Measurements from ENCODE around the gene GOLGB1. TPM values are rescaled to one million over a fixed set of nuclear protein-coding genes. Genes with fewer than 3 reads are reported as not detected.

Gene GOLGB1, protein sequence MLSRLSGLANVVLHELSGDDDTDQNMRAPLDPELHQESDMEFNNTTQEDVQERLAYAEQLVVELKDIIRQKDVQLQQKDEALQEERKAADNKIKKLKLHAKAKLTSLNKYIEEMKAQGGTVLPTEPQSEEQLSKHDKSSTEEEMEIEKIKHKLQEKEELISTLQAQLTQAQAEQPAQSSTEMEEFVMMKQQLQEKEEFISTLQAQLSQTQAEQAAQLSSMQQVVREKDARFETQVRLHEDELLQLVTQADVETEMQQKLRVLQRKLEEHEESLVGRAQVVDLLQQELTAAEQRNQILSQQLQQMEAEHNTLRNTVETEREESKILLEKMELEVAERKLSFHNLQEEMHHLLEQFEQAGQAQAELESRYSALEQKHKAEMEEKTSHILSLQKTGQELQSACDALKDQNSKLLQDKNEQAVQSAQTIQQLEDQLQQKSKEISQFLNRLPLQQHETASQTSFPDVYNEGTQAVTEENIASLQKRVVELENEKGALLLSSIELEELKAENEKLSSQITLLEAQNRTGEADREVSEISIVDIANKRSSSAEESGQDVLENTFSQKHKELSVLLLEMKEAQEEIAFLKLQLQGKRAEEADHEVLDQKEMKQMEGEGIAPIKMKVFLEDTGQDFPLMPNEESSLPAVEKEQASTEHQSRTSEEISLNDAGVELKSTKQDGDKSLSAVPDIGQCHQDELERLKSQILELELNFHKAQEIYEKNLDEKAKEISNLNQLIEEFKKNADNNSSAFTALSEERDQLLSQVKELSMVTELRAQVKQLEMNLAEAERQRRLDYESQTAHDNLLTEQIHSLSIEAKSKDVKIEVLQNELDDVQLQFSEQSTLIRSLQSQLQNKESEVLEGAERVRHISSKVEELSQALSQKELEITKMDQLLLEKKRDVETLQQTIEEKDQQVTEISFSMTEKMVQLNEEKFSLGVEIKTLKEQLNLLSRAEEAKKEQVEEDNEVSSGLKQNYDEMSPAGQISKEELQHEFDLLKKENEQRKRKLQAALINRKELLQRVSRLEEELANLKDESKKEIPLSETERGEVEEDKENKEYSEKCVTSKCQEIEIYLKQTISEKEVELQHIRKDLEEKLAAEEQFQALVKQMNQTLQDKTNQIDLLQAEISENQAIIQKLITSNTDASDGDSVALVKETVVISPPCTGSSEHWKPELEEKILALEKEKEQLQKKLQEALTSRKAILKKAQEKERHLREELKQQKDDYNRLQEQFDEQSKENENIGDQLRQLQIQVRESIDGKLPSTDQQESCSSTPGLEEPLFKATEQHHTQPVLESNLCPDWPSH (N-terminal part only)
- 24.9 TPM for polyA plus RNA-seq (2013, experiment 1 of 2)
- polyA plus RNA-seq (2013, experiment 2 of 2) = 23.5 TPM

GRCh38 chr3:121749276-121750086 is at the start of gene GOLGB1:
GOLGB1 (minus strand) TSS chr3:121749741; CDS start chr3:121730971, 18,770 bp downstream.
- Histone ChIP-seq H3K27ac (ENCODE audit: low read length, poor library complexity, severe bottlenecking) (peak within 1 kb of the TSS; percentile 93), H4K91ac (ENCODE audit: low read length) (peak within 1 kb of the TSS; percentile 12), H3K4me1 (ENCODE audit: control insufficient read depth, insufficient read depth, low read depth, low read length) (no peaks in the 10 kb centered on the region), H4K8ac (ENCODE audit: low read length) (peak within 1 kb of the TSS; percentile 90), H2BK15ac (ENCODE audit: low read depth, poor library complexity, severe bottlenecking) (no peak within 1 kb of the TSS), H3K9ac (ENCODE audit: low read length) (peak within 1 kb of the TSS; percentile 99), H3K79me1 (replicated peaks; ENCODE audit: low read length, poor library complexity, severe bottlenecking) (peaks cover 6% of the 10 kb centered on the region), H2AK5ac (ENCODE audit: low read length, severe bottlenecking) (no peak within 1 kb of the TSS), H3K4me2 (ENCODE audit: low read length, poor library complexity, severe bottlenecking) (peak within 1 kb of the TSS; percentile 93), H3K27me3 (ENCODE audit: control insufficient read depth in 1 of 2, insufficient read depth in 1 of 2, low read length in 2 of 2) (peaks cover 0 to 3% of the 10 kb centered on the region in 2 experiments), H3K9me3 (ENCODE audit: control insufficient read depth, low read length) (no peaks in the 10 kb centered on the region), H2AFZ (ENCODE audit: low read depth, low read length) (peak within 1 kb of the TSS; percentile 77), H3K36me3 (ENCODE audit: control insufficient read depth in 1 of 2, insufficient read depth in 2 of 2, low read depth in 1 of 2, low read length in 2 of 2) (peaks cover 0 to 10% of the 10 kb centered on the region in 2 experiments), H2BK120ac (ENCODE audit: low read depth, low read length) (no peak within 1 kb of the TSS), H3K4me3 (ENCODE audit: insufficient read depth in 1 of 2, low read depth in 1 of 2, low read length in 2 of 2) (peak within 1 kb of the TSS; percentile 85 to 88), H3K4ac (ENCODE audit: low read depth in 1 of 2, low read length in 2 of 2) (peak within 1 kb of the TSS; percentile 89 to 91), H3K14ac (ENCODE audit: low read length in 2 of 2) (peak within 1 kb of the TSS in 1 of 2 experiments; percentile 89), H2BK5ac (ENCODE audit: low read depth, low read length, poor library complexity, severe bottlenecking) (peak within 1 kb of the TSS; percentile 48), H3K18ac (ENCODE audit: low read depth in 1 of 2, low read length in 2 of 2) (peak within 1 kb of the TSS; percentile 17 to 95), H2BK12ac (ENCODE audit: low read length in 2 of 2) (no peak within 1 kb of the TSS), H3K23ac (ENCODE audit: low read length in 2 of 2) (peak within 1 kb of the TSS in 1 of 2 experiments; percentile 83)
- WGBS = under 1% methylated on average over 45 of the region's 51 CpGs
- DNase-seq = peak; percentile 100

DNA sequence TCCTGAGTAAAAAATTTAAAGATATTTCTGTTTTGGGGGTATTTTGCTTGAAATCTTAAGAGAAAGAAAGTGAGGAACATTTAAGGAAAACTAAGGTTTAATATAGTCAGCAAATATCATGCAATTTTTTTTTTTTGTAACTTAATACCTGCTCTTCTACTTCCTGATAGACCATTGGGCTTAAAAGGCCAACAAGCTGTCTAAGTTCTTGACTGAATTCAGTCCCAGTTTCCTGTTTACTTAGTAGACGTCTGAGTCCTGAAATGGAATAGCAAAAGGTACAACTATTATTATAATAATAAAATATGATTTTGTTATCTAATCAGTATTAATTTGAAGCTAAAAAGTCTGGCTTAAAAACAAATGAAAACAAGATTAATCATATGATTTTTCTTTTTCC is 47.4 kb upstream of the GOLGB1 start:
- H2AFZ ChIP-seq (ENCODE audit: low read depth, low read length) = no peak overlapping the region
- H3K36me3 ChIP-seq (ENCODE audit: control insufficient read depth in 1 of 2, insufficient read depth in 2 of 2, low read depth in 1 of 2, low read length in 2 of 2) = peaks cover 0 to 37% of the 10 kb centered on the region in 2 experiments
- no peak overlapping the region for H3K27ac ChIP-seq (ENCODE audit: low read length, poor library complexity, severe bottlenecking)
- H3K4me1 ChIP-seq (ENCODE audit: control insufficient read depth, insufficient read depth, low read depth, low read length) = no peaks in the 10 kb centered on the region
- H3K4ac ChIP-seq (ENCODE audit: low read depth in 1 of 2, low read length in 2 of 2) = no peak overlapping the region
- no peaks in the 10 kb centered on the region for H3K9me3 ChIP-seq (ENCODE audit: control insufficient read depth, low read length)
- no peaks in the 10 kb centered on the region for H3K27me3 ChIP-seq (ENCODE audit: control insufficient read depth in 1 of 2, insufficient read depth in 1 of 2, low read length in 2 of 2)
- H4K91ac ChIP-seq (ENCODE audit: low read length) = no peak overlapping the region
- no CpG with 5 or more reads among the region's 1 CpG for WGBS
- no peak overlapping the region for H2BK12ac ChIP-seq (ENCODE audit: low read length in 2 of 2)
- no peak overlapping the region for H3K14ac ChIP-seq (ENCODE audit: low read length in 2 of 2)
- no peak overlapping the region for H3K4me3 ChIP-seq (ENCODE audit: insufficient read depth in 1 of 2, low read depth in 1 of 2, low read length in 2 of 2)
- H3K18ac ChIP-seq (ENCODE audit: low read depth in 1 of 2, low read length in 2 of 2) = no peak overlapping the region
- H2AK5ac ChIP-seq (ENCODE audit: low read length, severe bottlenecking) = no peak overlapping the region
- no peak overlapping the region for H4K8ac ChIP-seq (ENCODE audit: low read length)
- no peak overlapping the region for H2BK5ac ChIP-seq (ENCODE audit: low read depth, low read length, poor library complexity, severe bottlenecking)
- no peak for DNase-seq
- no peak overlapping the region for H2BK120ac ChIP-seq (ENCODE audit: low read depth, low read length)
- H3K9ac ChIP-seq (ENCODE audit: low read length) = no peak overlapping the region
- no peak overlapping the region for H3K23ac ChIP-seq (ENCODE audit: low read length in 2 of 2)
- no peak overlapping the region for H3K4me2 ChIP-seq (ENCODE audit: low read length, poor library complexity, severe bottlenecking)
- no peaks in the 10 kb centered on the region for H3K79me1 ChIP-seq (replicated peaks; ENCODE audit: low read length, poor library complexity, severe bottlenecking)
- no peak overlapping the region for H2BK15ac ChIP-seq (ENCODE audit: low read depth, poor library complexity, severe bottlenecking)

- H3K9ac ChIP-seq (ENCODE audit: low read length) = no peak overlapping the region
- peaks cover 0 to 47% of the 10 kb centered on the region in 2 experiments for H3K36me3 ChIP-seq (ENCODE audit: control insufficient read depth in 1 of 2, insufficient read depth in 2 of 2, low read depth in 1 of 2, low read length in 2 of 2)
- H2AK5ac ChIP-seq (ENCODE audit: low read length, severe bottlenecking) = no peak overlapping the region
- H2BK15ac ChIP-seq (ENCODE audit: low read depth, poor library complexity, severe bottlenecking) = no peak overlapping the region
- no peak overlapping the region for H4K91ac ChIP-seq (ENCODE audit: low read length)
- WGBS = 100% methylated on average over 1 of the region's 2 CpGs
- no peak overlapping the region for H3K18ac ChIP-seq (ENCODE audit: low read depth in 1 of 2, low read length in 2 of 2)
- H2BK12ac ChIP-seq (ENCODE audit: low read length in 2 of 2) = no peak overlapping the region
- H3K23ac ChIP-seq (ENCODE audit: low read length in 2 of 2) = no peak overlapping the region
- no peak for DNase-seq
- H3K27ac ChIP-seq (ENCODE audit: low read length, poor library complexity, severe bottlenecking) = no peak overlapping the region
- H3K27me3 ChIP-seq (ENCODE audit: control insufficient read depth in 1 of 2, insufficient read depth in 1 of 2, low read length in 2 of 2) = no peaks in the 10 kb centered on the region
- H3K79me1 ChIP-seq (replicated peaks; ENCODE audit: low read length, poor library complexity, severe bottlenecking) = peaks cover 2% of the 10 kb centered on the region
- no peak overlapping the region for H2AFZ ChIP-seq (ENCODE audit: low read depth, low read length)
- no peak overlapping the region for H2BK120ac ChIP-seq (ENCODE audit: low read depth, low read length)
- no peak overlapping the region for H3K14ac ChIP-seq (ENCODE audit: low read length in 2 of 2)
- H2BK5ac ChIP-seq (ENCODE audit: low read depth, low read length, poor library complexity, severe bottlenecking) = no peak overlapping the region
- no peak overlapping the region for H3K4ac ChIP-seq (ENCODE audit: low read depth in 1 of 2, low read length in 2 of 2)
- H3K4me1 ChIP-seq (ENCODE audit: control insufficient read depth, insufficient read depth, low read depth, low read length) = no peaks in the 10 kb centered on the region
- H3K4me2 ChIP-seq (ENCODE audit: low read length, poor library complexity, severe bottlenecking) = no peak overlapping the region
- H3K4me3 ChIP-seq (ENCODE audit: insufficient read depth in 1 of 2, low read depth in 1 of 2, low read length in 2 of 2) = no peak overlapping the region
- H4K8ac ChIP-seq (ENCODE audit: low read length) = no peak overlapping the region
- H3K9me3 ChIP-seq (ENCODE audit: control insufficient read depth, low read length) = no peaks in the 10 kb centered on the region
Measured at GRCh38 chr3:121794264-121794983, 44.9 kb upstream of the GOLGB1 start.
